Stimulated activated CD4-positive, alpha-beta T cell treated with anti-CD3 and anti-CD28 coated beads, Interleukin-4, amount 100 ng/mL, for 24 hours (primary cell): Measurements from ENCODE around the gene ZNF609.
A peak's percentile ranks its signal among the peaks of the same experiment; 100 is the strongest.

Experiments
- DNase-seq: peaks from one replicate; pipeline ENCODE4 v3.0.0-alpha.2; 2020

The ZNF609 gene

GRCh38 chr15:64460206-64460723 is at the start of gene ZNF609:
Gene ZNF609 (plus strand): TSS chr15:64460578. CDS start chr15:64499420, 38,842 bp downstream.
- DNase-seq, result peak; percentile 92

- no peak for DNase-seq
These were observed 48.2 kb upstream of the ZNF609 start for GRCh38 chr15:64412216-64412615.

DNA sequence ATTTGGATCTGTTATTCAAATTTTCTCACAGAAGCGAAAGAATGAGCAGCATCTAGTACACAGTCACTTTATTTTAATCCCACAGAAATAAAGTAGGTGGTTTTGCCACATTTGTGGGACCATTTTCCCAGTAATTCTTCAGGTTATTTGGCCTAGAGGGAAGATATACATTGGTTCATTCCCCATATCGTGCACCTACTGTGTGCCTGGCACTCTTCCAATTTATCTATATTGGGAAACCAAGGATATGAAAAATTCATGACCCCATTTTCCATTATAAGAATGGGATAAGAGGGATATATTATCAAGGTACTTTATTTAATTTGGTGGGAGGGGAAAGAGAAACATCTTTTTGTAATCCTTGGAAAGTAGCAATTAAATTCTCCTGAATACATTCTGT is 37.7 kb upstream of the ZNF609 start:
- DNase-seq, result no peak

- DNase-seq, result no peak
These were observed 36.4 kb upstream of the ZNF609 start for GRCh38 chr15:64423970-64424369.

DNA sequence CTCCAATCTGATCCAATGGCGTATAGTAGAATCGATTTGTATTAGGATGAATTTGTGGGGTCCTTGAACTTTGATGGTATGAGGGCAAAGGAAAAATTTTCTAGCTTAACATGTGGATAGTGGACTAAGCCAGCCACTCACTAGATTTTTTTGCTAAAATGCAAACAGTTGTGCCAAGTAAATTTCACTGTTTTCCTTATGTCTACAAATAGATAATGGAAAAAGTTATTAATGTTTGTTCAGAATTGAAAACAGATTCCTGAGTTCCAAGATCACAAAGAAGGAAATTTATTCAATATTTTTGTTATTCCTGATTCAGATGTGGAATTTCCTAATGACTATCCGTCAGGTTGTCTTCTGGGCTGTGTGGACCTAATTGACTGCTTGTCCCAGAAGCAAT is 35.2 kb upstream of the ZNF609 start:
- no peak for DNase-seq

DNA sequence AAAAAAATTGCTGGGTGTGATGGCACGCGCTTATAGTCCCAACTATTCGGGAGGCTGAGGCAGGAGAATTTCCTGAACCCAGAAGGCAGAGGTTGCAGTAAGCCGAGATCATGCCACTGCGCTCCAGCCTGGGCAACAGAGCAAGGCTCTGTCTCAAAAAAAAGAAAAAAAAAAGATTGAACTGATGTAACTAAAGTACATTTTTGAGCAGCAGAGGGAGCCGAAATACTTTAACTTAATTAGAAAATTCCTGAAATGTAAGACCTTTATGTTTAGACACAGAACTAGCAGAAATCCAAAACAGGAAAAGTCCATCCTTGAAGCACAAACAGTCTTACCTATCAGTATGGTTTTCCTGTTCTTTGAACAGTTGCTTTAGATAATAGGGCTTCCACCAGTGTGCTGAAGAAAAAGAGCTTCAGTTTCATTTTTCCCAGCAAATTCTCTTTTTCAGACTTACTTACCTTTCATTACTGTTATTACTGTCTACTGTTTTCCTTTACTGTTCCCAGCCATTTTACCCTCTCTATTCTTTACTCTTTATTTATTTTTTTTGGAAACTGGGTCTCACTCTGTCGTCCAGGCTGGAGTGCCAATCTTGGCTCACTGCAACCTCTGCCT is 33.4 kb upstream of the ZNF609 start:
- no peak for DNase-seq

- peak; percentile 41 for DNase-seq
These were observed 30.9 kb upstream of the ZNF609 start for GRCh38 chr15:64429448-64429847.

DNA sequence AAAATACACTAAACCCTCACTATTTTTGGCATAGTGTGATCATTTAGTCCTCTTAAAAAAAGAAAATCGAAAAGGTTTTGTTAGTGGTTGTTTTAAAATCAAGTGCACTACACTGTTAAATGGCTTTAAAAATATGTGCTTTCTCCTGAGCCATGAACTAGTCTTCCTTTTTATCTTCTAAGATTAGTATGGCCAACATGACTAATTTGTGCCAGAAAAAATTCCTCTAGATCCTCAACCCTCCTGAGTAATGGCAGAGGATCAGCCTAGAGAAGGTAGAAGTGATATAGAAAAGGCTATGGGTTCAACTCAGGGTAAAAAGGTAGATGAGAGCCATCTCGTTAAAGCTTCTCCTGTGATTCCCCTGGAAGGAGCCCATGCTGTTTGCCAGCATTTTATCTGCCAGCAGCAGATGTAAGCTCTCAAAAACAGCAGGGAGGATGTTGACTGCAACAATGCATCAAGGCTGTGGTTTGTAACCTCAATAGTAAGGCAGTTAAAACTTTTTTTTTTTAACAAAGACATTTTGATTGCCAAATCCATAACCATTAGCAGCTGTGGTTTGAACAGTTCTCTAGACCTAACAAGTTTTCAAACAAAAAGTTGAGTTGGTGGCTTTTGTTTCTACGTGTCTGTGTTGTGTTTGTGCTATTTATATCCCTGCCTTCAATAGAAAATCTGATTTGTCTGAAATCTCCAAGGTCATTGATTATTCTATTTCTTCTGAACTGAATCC is 30.2 kb upstream of the ZNF609 start:
- DNase-seq, result peak; percentile 38

GRCh38 chr15:64437982-64438381 is 22.4 kb upstream of the ZNF609 start:
- DNase-seq, result no peak

DNA sequence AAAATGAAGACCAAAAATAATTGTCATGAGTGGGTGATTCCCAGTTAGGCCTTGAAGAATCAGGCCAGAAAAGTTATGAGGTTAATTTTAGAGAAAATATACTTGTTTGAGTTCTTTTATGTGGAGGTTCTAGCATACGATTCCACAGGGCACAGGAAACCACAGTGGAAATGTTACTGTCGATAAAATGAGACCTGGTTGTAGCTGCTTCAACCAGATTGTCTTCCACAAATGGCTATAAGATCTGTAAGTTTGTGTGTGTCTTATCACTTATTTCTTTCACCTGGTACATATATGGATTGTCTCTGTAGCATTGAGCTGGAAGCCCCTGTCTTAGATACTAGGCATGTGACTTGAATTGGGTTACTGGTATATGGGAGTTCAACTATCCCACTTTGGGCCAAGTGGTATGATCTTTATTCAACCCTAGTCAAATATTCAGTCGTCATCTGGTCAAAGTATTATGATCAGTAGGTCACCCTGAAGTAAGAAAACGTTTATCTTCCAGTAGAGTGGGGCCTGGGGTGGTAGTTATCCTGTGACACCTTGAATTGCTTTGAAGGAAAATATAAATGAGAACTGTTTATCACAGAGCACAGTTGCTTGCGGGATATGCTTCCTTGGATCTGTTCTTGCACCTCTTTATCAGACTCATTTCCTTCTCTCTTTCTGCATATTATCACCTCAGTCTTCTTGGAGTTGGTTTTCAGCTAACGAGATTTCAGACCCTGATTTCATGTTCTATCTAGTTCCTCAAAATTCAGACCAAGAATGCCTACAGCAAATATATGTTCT is 21.5 kb upstream of the ZNF609 start:
- DNase-seq, result no peak

GRCh38 chr15:64441852-64442251 is 18.5 kb upstream of the ZNF609 start:
- no peak for DNase-seq

GRCh38 chr15:64443016-64443415 is 17.4 kb upstream of the ZNF609 start:
- DNase-seq, result no peak

DNA sequence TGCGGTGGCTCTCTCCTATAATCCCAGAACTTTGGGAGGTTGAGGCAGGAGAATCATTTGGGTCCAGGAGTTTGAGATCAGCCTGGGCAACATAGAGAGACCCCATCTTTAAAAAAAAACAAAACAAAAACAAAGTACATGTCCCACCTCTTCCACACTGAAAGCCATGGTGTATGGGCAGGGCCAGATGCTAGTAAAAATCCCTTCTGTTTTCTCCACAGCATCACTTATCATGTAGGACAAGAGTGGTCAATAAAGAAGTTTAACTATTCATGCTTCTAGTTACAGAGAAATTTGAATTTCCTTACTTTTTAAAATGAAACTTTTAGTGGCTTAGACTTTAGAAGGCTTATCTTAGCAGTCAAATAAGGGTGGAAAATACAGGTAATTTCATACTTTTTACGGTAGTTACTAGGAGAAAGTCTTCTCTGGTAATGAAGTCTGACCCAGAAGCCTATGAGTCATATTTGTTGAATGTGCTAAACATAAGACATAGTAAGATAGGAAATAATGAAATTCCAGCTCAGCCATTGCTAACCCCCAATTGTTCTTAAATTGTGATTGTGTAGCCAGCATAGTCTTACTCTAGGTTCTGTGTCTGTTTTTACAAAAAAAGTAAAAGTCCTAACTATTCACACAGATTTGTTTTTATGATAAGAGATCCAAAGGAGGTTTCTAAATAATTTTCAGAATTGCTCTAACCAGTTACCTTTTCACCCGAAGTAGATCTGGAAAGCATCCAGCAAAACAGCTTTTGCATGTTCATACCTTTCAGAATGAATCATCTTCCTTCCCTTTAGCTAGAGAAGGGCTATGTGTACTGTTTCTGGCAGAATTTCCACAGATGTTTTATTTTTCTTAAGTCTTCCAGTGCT is 16.4 kb upstream of the ZNF609 start:
- peak; percentile 35 for DNase-seq

- no peak for DNase-seq
These were observed 15.5 kb upstream of the ZNF609 start for GRCh38 chr15:64444836-64445235.

DNA sequence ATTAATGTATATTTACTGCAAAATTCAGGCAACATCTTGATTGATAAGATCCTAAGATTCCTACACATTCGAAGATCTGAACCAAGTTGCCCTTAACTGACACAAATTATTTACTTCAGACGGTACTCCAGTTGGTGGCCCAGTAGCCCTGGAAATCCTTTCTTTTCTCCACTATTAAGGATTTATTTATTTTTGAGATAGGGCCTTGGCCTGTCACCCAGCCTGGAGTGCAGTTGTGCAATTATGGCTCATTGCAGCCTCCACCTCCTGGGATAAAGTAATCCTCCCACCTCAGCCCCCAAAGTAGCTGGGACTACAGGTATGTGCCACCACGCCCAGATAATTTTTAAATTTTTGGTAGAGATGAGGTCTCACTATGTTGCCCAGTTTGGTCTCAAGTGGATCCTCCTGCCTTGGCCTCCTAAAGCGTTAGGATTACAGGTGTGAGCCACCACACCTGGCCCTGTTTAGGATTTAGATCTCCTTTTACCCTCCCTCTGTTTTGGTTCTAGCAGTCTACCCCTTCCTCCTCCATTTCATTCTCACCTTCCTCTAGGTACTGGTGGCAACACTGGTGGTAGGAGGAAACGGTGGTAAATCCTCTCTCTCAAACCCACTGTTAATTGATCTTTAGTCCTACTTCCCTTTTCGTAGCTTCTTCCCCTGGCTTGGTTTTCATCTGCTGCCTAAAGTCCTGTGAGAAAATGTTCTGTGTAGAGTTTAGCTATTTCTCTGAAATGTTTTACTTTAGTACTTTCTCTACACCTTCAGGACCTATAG is 12.7 kb upstream of the ZNF609 start:
- DNase-seq, result no peak

- DNase-seq, result no peak
These were observed 7.2 kb upstream of the ZNF609 start for GRCh38 chr15:64452988-64453688.

DNA sequence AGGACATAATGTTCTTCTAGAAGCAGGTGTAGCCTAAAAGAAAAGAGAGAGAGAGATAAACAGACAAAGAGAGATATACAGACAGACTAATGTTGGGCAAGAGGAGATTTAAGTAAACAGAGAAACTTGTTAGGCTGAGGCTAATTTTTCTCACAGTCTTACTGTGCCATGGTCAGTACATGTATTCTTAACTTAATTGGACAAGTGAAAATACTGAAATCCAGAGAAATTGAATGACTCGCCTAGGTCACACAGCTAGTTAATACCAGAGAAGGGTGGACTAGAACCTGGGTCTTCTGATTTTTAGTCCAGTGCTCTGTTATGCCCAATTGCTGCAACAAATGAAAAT is 6.7 kb upstream of the ZNF609 start:
- DNase-seq, result no peak

- no peak for DNase-seq
These were observed 6.1 kb upstream of the ZNF609 start for GRCh38 chr15:64454282-64454681.

GRCh38 chr15:64455961-64456371 is 4.4 kb upstream of the ZNF609 start:
- DNase-seq, result no peak

DNA sequence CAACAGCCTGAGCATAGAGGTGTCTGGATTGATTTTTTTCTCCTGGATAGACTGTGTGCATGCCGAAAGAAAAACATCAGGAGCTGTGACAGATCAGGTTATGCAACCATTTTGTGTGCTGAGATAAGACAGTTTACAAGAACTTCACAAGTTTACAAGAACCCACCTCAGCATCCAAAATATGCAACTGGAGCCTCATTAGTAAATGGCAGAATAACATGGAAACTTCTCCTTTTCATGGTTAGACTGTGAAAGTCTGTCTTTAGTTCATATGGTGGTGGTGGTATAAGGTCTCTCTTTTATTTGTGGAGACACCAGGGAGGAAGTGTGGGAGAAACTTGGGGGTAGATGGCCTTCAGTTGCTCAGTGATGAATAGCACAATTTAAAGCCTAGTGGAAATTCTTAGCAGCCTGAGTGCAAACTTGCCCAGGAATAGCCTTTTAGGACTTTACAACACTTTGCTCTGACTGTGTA is 3.7 kb upstream of the ZNF609 start:
- DNase-seq, result no peak
